GM12891 (cell line): ENCODE data around the gene HDAC9.

Experiments used
- PAX5 ChIP-seq: IDR thresholded peaks from 2 replicates; pipeline ENCODE4 v1.6.1; 2011; ENCODE audit warnings: low read length, moderate library complexity, mild to moderate bottlenecking; ENCODE audit not compliant: insufficient read depth, severe bottlenecking
- POLR2A ChIP-seq: IDR thresholded peaks from 2 replicates; pipeline ENCODE4 v1.6.1; 2011; ENCODE audit warnings: low read depth, low read length, control low read depth
- POLR2AphosphoS5 ChIP-seq: IDR thresholded peaks from 2 replicates; pipeline ENCODE4 v1.6.1; 2011; ENCODE audit warnings: low read depth, low read length, control low read depth
- POU2F2 ChIP-seq: IDR thresholded peaks from 2 replicates; pipeline ENCODE4 v1.6.1; 2011; ENCODE audit warnings: low read depth, mild to moderate bottlenecking, control low read depth, low read length, moderate library complexity
- SPI1 ChIP-seq: IDR thresholded peaks from 2 replicates; pipeline ENCODE4 v1.6.1; 2011; ENCODE audit warnings: low read depth, low read length, control low read depth
- TAF1 ChIP-seq: IDR thresholded peaks from 2 replicates; pipeline ENCODE4 v1.6.1; 2011; ENCODE audit warnings: low read depth, low read length, control low read depth

DNA sequence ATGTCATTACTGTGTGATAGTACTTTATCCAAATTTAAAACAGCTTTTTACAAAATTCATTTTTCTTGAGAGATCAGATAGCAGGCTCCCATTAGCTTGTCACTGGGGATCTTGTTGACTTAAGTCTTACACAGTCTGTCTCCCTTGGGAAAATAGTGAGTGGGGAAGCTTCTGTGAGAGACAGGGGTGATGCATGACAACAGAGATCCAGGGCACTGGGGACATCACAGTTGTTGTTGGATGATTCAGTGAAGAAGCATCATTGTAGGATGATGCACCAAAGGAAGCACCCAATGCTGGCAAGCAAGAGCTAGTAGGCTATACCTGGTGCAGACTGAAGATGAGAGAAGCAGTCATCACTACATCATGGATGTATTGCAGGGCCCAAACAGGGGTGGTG, 284.7 kb downstream of the HDAC9 start:
- TF ChIP-seq POLR2AphosphoS5: no peak
- TF ChIP-seq PAX5: no peak
- TF ChIP-seq POLR2A: no peak
- no peak for TF ChIP-seq SPI1
- no peak for TF ChIP-seq TAF1
- TF ChIP-seq POU2F2: no peak
